HG03097 (cell line): ENCODE results near the gene CCL7.

Experiments
- ATAC-seq: cut with Tn5 transposase; IDR thresholded peaks from one replicate; pipeline ENCODE4 v1.9.1; 2021; ENCODE audit not compliant: unreplicated experiment, low FRiP score

Gene CCL7

DNA sequence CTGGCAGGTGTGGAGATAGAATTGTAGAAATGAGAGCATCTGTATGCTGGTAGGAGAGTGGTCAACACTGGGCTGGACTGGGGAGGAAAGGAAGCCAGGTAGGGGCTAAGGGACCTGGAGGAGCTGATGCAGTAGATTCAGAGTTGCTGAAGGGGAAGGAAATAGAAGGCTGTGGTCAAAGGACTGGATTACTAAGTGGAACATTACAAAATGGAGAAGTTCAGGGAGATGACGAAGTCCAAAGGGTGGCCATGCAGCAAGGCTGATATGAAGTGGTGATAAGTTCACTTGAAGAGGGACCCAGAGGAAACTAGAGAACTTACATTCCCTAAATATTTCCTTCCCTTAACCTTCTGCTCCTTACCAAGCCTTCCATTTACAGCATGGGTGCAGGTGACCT is 23.6 kb upstream of the CCL7 start:
- ATAC-seq = no peak

DNA sequence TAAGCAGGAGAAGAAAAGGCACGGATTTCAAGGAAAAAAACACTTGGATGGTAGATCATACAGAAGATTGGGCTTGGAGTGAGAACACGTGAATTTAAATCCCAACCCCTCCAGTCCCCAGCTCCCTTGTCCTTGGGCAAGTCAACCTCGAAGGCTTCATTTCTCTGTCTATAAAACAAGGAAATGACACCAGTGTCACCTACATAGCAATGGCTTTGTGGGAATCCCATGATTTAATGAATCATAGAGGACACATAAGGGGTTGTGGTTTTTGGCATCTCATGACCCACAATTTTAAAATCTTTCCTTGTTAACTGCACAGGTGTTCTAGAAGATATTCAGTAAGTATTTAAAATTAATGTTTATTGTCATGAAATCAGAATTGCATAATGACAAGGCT is 23.1 kb upstream of the CCL7 start:
- ATAC-seq = no peak

DNA sequence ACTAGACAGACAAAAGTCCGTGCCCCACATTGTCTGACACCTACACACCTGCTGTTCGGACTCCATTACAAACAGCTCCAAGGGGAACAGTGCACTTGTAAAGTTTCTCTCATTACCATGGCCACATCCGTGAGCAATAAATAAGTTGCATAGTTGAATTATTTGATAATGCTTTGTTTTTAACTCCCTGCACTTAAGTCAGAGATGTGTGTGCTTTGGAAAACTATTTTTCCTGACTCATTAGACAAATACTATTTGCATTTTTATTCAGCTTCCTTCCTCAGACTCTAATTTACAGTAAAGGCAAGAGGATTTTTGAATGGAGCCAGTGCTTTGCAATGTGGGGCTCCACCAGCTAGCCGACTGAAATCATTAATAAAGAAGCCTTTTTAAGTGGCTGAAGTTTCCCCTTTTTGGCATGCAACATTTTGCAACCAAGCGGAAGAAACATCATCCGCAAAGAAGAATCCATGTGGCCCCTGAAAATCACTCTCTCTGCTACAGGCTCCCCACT is 21.5 kb upstream of the CCL7 start:
- ATAC-seq = no peak

DNA sequence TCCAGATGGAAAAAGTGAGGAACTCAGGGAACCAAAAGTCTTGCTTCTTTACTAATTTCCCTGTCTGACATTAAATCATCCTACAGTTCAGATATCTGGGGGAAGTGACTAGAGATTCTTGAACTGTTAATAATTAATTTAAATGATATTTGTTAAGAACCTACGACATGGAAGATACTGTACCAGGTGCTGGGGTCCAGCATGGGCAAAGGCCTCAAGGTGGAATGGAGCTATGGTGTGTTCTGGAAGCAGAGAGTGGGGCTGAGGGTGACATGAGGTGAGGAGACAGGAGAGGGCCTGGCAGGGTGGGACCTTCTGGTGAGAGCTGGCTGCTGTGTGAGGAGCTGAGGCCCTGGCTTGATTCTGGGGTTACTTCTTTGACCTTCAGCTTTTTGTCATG is 21.0 kb upstream of the CCL7 start:
- no peak for ATAC-seq

DNA sequence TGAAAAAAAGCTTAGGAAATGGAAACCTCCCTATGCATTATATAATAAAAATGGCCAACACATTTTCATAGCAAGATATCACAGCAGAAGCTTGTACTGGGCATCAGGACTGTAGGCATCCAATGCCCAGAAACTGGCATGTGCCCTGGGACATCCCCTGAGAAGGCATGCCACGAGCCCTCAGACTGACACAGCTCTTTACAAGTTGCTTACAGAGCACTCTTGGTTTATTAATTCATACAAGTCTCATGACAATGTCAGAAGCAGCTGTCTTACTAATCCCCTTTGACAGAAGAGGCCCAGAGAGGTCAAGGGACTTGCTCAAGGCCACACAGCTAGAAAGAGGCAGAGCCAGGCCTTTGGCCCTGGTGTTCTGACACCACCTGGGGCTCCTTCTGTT is 20.5 kb upstream of the CCL7 start:
- ATAC-seq = no peak

DNA sequence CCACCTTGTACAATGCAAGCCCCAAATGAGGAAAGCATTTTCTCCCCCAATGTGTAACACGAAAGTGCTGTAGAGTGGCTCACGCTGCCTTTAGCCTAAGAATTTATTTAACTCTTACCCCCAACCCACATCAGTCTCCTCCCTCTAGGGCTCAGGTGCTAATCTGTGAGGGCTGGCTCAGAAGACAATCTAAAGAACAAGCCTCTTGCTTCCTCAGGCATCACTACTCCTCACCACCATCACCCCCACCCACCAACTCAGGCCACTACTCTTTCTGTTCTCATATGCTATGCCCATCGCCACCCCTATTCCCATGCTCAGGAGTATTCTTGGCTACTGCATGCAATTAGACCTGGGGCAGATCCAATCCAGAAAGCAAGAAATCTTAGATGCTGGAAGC is 18.8 kb upstream of the CCL7 start:
- no peak for ATAC-seq

DNA sequence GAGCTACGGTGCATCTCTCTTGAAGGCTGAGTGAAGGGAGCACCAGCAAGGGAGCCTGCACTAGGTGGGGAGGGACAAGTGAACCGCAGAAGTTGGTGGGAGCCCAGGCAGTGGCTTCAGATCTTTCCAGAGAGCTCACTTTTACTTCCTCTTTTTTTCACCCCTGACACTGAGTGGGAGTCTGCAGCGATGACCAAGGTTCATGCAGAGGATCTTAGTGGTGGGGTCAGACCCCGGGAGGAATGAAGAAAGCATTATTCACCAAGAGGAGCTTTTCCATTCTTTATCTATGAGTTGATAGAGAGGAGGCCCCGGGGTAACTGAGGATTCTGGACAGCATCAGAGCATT is 18.0 kb upstream of the CCL7 start:
- no peak for ATAC-seq

DNA sequence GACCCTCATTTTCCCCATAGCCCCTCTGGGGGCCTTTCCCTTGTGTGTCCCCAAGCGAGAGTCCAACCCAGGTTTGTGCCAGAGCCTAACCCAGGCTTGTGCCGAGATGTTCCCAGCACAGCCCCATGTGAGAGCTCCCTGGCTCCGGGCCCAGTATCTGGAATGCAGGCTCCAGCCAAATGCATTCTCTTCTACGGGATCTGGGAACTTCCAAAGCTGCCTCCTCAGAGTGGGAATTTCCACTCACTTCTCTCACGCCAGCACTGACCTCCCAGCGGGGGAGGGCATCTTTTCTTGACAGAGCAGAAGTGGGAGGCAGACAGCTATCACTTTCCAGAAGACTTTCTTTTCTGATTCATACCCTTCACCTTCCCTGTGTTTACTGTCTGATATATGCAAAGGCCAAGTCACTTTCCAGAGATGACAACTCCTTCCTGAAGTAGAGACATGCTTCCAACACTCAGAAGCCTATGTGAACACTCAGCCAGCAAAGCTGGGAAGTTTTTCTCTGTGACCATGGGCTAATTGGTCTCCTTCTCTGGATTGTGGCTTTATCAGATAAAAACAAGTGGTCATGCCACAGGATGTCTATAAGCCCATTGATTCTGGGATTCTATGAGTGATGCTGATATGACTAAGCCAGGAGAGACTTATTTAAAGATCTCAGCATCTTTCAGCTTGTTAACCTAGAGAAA is 17.4 kb upstream of the CCL7 start:
- ATAC-seq = no peak

DNA sequence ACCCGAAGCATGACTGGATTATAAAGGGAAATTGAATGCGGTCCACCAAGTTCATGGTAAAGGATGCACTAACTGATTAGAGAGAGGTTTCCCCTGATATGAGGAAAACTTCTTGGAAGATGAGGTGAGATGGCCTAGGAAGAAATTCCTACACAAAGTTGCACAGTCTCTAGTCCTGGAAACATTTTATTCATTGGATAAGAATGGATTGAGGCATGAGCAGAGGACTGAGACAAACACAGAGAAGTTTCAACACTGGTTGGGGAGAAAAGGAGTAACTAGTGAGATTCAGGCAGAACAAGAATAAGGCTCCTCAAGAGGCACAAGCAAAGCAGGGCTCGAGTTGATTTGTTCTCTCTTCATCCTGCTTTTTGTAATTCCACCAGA is 16.9 kb upstream of the CCL7 start:
- ATAC-seq = no peak

DNA sequence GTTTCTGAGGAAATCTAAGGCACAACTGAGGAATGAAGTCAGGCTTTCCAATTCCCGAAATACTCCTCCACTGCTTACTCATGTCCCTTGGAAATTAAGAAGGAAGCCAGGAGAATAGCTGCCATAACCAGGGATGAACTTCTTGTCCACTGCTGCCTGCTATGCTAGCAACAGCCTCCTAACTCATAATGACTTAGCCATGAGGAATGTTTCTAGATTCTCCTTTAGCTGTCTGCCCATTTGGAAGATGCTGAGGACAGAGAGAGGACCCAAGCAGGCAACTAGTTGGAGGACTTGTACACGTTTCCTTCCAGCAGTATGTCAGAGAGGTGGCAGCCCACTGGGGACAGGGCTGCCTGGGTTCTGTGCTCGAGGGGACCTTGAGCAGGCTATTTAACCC is 15.9 kb upstream of the CCL7 start:
- ATAC-seq = no peak

DNA sequence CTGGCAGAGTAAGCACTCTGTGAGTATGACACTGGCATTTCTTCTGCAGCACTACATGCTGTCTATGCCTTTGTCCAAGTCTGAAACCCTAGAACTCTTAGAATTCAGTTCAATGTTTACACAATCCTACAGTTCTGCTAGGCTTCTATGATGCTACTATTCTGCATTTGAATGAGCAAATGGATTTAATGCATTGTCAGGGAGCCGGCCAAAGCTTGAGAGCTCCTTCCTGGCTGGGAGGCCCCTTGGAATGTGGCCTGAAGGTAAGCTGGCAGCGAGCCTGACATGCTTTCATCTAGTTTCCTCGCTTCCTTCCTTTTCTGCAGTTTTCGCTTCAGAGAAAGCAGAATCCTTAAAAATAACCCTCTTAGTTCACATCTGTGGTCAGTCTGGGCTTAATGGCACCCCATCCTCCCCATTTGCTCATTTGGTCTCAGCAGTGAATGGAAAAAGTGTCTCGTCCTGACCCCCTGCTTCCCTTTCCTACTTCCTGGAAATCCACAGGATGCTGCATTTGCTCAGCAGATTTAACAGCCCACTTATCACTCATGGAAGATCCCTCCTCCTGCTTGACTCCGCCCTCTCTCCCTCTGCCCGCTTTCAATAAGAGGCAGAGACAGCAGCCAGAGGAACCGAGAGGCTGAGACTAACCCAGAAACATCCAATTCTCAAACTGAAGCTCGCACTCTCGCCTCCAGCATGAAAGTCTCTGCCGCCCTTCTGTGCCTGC is 15.2 kb upstream of the CCL7 start, which contains the start of gene CCL2:
Gene CCL2 (plus strand): TSS at position 635 of the 730 bp plus-strand sequence. CDS start 65 bp downstream, at position 700.
- no peak for ATAC-seq

DNA sequence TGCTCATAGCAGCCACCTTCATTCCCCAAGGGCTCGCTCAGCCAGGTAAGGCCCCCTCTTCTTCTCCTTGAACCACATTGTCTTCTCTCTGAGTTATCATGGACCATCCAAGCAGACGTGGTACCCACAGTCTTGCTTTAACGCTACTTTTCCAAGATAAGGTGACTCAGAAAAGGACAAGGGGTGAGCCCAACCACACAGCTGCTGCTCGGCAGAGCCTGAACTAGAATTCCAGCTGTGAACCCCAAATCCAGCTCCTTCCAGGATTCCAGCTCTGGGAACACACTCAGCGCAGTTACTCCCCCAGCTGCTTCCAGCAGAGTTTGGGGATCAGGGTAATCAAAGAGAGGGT is 14.7 kb upstream of the CCL7 start:
- no peak for ATAC-seq

DNA sequence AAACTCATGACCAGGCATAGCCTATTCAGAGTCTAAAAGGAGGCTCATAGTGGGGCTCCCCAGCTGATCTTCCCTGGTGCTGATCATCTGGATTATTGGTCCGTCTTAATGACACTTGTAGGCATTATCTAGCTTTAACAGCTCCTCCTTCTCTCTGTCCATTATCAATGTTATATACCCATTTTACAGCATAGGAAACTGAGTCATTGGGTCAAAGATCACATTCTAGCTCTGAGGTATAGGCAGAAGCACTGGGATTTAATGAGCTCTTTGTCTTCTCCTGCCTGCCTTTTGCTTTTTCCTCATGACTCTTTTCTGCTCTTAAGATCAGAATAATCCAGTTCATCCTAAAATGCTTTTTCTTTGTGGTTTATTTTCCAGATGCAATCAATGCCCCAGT is 14.2 kb upstream of the CCL7 start:
- no peak for ATAC-seq

DNA sequence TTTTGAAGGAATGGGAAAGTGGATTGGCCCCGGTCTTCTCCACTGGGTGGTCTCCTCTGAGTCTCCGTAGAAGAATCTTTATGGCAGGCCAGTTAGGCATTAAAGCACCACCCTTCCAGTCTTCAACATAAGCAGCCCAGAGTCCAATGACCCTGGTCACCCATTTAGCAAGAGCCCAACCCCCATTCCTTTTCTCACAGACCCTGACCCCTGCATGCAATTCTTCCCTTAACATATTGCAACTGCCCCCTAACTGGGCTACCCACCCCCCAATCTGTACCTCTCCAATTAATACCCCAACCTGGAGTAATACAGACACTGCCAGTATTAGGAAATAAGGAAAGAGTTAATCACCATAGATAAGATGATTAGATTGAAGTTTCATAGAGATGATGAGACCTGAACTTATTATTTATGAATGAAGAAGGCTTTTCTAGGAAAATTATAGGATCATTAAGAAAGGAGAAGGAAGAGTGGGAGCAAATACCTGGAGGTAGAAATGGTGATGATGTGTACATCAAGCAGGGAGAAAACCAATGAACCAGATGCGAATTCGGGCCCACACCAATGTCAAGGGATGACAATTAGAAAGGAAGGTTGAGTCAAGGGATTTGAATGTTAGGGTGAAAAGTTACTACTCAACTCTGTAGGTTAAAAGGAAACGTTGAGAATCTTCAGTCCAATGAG is 12.6 kb upstream of the CCL7 start:
- ATAC-seq = no peak

DNA sequence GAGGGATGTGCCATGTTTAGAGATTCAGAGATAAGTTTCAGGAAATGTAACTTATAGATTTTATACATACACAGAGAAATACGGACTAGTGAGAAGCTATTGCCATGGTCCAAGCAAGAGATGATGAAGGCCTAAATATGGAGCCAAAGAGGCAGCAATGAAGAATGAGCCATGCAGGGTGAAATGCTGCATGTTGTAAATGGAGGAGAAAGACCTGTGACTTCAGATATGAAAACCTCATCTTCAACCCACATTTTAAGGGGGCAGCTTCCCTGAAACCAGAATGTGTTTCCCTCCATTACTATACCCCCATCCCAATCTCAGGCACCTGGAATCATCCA is 12.1 kb upstream of the CCL7 start:
- ATAC-seq = no peak

DNA sequence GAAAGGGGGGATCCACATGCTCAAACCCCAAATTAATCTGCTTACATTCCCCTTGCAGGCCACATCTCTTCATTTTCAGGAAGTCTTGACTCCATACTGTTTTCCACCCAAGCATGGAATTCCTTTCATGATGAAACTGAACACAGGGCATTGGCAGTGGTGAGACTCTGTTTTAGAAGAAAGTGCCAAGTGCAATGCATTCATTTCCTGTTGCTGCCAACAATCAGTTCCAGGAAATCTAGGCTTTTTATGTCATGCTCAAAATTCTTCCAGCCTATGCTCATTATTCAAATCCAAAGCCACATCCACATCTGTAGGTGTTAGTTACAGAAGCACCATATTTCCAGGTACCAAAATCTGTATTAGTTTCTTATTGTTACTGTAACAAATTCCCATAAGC is 10.9 kb upstream of the CCL7 start:
- ATAC-seq = no peak

DNA sequence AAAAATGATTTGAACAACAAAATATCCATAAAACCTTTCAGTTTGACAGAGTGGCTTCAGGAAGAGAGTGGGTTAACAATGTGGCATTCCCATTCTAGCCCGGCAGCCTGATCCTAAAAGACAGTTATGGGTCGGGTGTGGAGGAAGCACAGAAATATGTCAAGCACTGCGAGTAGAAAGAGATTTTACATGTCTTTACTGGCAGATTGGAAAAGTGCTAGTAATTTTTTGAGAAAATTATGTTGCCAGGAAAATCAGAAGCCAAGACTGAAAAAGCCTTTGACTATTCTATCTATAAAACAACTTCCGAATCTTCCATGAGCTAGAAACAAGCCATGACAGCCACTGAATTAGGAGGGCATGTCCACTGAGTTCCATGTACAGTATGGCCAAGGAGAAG is 9.2 kb upstream of the CCL7 start:
- ATAC-seq = no peak

DNA sequence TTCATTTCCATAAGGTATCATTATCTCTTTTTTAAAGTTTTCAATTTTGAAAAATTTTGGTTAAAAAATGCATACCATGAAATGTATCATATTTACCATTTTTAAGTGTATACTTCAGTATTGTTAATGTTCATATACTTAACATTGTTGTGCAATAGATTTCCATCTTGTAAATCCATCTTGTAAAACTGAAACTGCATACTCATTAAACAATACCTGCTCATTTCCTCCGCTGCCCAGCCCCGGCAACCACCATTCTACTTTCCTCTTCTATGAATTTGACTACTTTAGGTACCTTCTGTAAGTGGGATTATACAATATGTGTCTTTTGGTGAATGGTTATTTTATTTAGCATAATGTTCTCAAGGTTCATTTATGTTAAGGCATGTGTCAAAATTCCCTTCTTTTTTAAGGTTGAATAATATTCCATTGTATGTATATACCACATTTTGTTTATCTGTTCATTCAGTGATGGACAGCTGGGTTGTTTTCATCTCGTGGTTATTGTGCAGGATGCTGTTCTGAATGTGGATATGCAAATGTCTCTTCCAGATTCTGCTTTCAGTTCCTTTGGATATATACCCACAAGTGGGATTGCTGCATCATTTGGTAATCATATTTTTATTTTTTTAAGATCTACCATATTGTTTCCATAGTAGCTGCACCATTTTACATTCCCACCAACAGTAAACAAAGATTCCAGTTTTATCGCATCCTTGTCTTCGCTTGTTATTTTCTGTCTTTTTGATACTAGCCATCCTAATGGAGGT is 8.3 kb upstream of the CCL7 start:
- no peak for ATAC-seq

DNA sequence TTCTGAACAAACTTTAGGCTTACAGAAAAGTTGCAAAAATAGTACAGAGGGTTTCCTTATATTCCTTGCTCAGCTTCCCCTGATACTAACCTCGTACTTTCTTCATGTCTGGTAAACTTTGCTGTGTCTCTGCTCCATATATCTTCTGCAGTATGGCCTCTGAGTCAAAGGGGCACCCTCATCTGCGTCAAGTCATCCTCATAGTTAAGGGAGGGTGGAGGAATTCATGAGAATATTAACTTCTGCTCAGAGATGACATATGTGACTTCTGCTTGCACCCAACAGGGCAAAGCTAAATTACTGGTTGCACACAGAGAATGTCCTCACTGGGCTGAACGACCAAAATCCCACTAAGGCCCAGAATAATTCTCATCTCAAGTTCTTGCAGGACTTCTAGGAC is 4.3 kb upstream of the CCL7 start:
- ATAC-seq = no peak

DNA sequence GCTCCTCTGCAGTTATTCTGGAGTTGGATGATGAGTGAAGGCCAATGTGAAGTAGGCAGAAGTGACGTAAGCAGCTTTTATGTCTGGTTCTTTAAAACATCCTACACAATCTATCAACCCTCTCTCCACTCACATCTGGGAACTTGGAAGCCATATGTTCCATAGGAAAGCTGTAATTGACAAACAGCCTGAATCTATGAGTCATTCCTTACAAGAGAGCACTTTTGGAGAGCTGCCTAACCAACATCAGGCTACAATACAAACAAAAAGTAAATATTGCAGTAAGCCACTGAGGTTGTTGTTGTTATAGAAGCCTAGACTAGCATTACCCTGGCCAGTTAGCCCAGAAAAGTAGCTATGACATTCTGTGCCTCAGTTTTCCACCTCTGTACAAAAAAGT is 5.9 kb downstream of the CCL7 start:
- ATAC-seq = no peak

DNA sequence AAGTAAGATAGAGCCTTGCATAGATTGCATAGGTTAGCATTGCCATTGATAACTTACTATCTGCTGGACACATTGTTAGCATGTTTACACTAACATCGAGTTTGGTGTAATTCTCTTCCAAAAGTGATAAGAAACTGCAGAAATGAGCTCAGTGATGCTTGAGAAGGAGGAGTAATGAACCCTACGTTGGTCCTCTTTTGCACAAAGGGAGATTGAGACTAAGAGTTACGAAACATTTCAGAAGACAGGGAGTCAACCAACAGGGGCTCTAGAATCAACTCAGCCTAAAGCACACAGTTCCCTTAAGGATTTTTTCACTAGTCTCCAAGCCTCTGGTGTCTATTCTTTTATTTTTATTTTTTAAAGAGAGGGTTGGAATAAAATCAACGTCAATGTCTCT is 6.8 kb downstream of the CCL7 start:
- no peak for ATAC-seq
